Spinal cord (tissue), 10 donors: Measurements from ENCODE around the gene HUS1B. TPM values are rescaled to one million over a fixed set of nuclear protein-coding genes. Genes with fewer than 3 reads are reported as not detected.
"Not testable (repeated sequence)": the region's sequence is repeated elsewhere in the genome, so short reads cannot be mapped to it uniquely, and the experiment has no call there.

Experiments used
- DNase-seq, 6 donors: peaks; one replicate each; pipeline versions ENCODE4 v3.0.0 to v3.0.0-alpha.2; 2013 to 2015; ENCODE audit warnings: low spot score in 6 of 6, low read depth in 4 of 6
- H3K27ac ChIP-seq: one replicate; pipeline ENCODE4 v1.5.1; 2013; ENCODE audit warnings: low read depth, low read length, control low read depth
- H3K27me3 ChIP-seq: one replicate; pipeline ENCODE4 v1.6.1; 2013; ENCODE audit warnings: low read length; ENCODE audit not compliant: control insufficient read depth, insufficient read depth
- H3K36me3 ChIP-seq: one replicate; pipeline ENCODE4 v1.6.1; 2013; ENCODE audit warnings: low read length; ENCODE audit not compliant: control insufficient read depth, insufficient read depth
- H3K4me1 ChIP-seq: one replicate; pipeline ENCODE4 v1.6.1; 2013; ENCODE audit warnings: low read length; ENCODE audit not compliant: control insufficient read depth, insufficient read depth
- H3K4me3 ChIP-seq: one replicate; pipeline ENCODE4 v1.5.1; 2013; ENCODE audit warnings: low read depth, low read length, control low read depth
- H3K9me3 ChIP-seq: one replicate; pipeline ENCODE4 v1.6.1; 2013; ENCODE audit warnings: low read length; ENCODE audit not compliant: control insufficient read depth, insufficient read depth
- WGBS: methylation state at CpG from one replicate; pipeline ENCODE4 v1.1.5; 2013; ENCODE audit warnings: missing lambda C conversion rate; ENCODE audit not compliant: insufficient coverage; 5-methylcytosine and 5-hydroxymethylcytosine counted together
- polyA plus RNA-seq, 2 donors: library from polyadenylated mRNA; unstranded; fragments of 120-200 nt; gene quantifications; one replicate each; pipeline ENCODE4 v1.2.1, GENCODE V29; 2013; ENCODE audit not compliant: insufficient read length in 2 of 2
- total RNA-seq, 2 donors: library from RNA; depleted of rRNA in 1 of 2; stranded (reverse); fragments of 120-200 nt in 1 of 2; fragments of >200 nt in 1 of 2; gene quantifications; one replicate each; pipeline versions ENCODE4 v1.2.3 to v1.2.4, GENCODE V29; 2013 to 2014
- donor health status: healthy.

HUS1B gene
- total and polyA plus RNA-seq, 4 donors = 0.39 to 0.99 (median 0.41) TPM; not detected in 1

DNA sequence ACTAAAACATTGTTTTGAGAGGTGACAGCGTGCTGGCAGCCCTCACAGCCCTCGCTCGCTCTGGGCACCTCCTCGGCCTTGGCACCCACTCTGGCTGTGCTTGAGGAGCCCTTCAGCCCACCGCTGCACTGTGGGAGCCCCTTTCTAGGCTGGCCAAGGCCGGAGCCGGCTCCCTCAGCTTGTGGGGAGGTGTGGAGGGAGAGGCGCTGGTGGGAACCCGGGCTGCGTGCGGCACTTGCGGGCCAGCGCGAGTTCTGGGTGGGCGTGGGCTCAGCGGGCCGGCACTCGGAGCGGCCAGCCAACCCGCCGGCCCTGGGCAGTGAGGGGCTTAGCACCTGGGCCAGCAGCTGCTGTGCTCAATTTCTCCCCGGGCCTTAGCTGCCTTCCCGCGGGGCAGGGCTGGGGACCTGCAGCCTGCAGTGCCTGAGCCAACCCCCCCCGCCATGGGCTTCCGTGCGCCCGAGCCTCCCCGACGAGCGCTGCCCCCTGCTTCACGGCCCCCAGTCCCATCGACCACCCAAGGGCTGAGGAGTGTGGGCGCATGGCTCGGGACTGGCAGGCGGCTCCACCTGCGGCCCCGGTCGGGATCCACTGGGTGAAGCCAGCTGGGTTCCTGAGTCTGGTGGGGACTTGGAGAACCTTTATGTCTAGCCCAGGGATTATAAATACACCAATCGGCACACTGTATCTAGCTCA lies 37.7 kb upstream of the HUS1B start:
- H3K27me3 ChIP-seq, H3K9me3 ChIP-seq: not testable (repeated sequence)
- 96% methylated on average over 32 of the region's 40 CpGs for WGBS

DNA sequence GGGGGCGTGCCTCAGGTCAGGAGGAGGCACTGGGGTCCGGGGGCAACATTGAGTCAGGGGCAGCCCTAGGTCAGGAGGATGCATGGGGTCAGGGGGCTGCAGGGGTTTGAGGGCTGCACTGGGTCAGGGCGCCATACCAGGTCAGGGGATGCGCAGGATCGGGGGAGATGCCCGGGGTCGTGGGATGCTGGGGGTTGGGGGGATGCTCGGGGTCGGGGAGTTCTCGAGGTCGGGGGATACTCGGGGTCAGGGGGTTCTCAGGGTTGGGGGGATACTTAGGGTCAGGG lies 36.8 kb upstream of the HUS1B start:
- Histone ChIP-seq H3K36me3 (peaks cover 6% of the 10 kb centered on the region), H3K4me3 (peak overlapping the region; percentile 46), H3K9me3 (no peaks in the 10 kb centered on the region), H3K27ac (no peak overlapping the region), H3K4me1 (peaks cover 13% of the 10 kb centered on the region), H3K27me3 (no peaks in the 10 kb centered on the region)
- DNase-seq = no peak
- 93% methylated on average over 11 of the region's 12 CpGs for whole genome bisulfite sequencing

More for the DNA sequence above, 37.7 kb upstream of the HUS1B start:
- H3K4me3 ChIP-seq, H3K27ac ChIP-seq, DNase-seq, H3K36me3 ChIP-seq: not testable (repeated sequence)
- H3K4me1 ChIP-seq = peaks cover 15% of the 10 kb centered on the region

DNA sequence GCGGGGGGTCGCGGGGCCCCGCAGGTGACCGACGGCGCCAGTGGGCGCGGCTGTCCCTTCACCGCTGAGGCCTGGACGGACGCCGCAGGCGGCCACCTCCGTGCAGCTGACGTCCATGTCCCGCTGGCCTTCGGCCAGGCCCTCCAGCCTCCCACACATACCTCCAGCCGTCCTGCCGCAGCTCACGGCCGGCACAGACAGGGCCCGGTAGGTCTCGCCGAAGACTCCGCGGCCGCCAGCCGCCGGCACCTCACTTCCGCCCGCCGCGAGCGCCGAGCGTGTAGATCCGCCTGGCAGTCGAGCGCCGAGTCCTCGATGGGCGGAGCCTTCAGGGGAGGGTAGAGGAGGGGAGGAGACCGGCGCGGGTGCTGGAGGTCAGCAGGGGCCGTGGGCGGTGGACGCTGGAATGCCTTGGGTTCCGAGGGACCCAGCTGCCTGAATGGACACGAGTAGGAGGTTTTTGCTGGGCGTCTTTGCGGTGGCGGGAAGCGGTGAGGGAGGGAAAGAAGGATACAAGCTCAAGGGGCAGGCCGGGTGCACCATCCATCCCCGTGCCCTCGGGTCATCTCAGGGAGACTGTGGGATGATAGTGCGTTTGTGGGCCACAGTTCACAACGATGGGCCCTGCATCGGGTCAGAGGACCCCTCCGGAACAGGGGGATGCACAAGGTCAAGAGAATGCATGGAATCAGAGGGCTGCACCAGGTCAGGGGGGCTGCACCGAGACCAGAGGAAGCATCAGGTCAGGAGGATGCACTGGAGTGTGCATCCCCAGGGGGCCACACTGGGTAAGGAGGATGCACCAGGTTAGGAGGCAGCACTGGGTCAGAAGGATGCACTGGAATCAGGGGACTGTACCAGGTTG lies 36.2 kb upstream of the HUS1B start, which contains the start of gene EXOC2:
Gene EXOC2, minus strand, starts transcription at position 282 of the 865 bp plus-strand sequence. CDS start 55,321 bp downstream, outside the sequence.
- peak in 5 of 6 donors; percentile 67 to 95 (median 83) for DNase-seq
- no peak within 1 kb of the TSS for H3K27ac ChIP-seq
- peaks cover 11% of the 10 kb centered on the region for H3K4me1 ChIP-seq
- H3K9me3 ChIP-seq = no peaks in the 10 kb centered on the region
- WGBS = 1% methylated on average over 62 of the region's 63 CpGs
- peaks cover 10% of the 10 kb centered on the region for H3K36me3 ChIP-seq
- H3K4me3 ChIP-seq = peak within 1 kb of the TSS; percentile 72
- no peaks in the 10 kb centered on the region for H3K27me3 ChIP-seq

DNA sequence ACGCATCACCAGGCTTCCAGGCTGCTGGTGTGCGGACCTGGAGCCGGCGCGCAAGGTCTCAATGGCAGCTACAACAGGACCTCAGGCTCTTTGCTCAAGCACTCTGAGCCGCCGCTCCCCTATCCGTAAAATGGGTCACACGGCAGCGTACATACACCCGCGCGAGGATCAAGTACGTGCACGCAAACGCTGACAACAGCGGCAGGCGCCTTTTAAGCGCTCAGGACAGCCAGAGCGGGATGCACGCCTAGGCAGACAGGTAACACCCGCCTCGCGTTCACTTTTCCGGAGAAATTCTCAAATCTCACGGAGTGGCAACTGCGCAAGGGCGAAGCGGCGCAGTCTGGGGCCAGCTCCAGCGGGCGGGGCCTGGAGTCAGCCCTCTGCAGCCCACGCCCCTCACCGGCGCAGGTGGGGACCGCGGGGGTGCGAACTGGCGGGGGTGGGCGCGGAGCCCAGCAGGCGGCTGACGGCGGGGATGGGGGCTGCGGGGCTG lies 35.5 kb upstream of the HUS1B start:
- Histone ChIP-seq H3K4me3 (peak overlapping the region; percentile 72), H3K27me3 (no peaks in the 10 kb centered on the region), H3K4me1 (peaks cover 11% of the 10 kb centered on the region), H3K9me3 (no peaks in the 10 kb centered on the region), H3K27ac (no peak overlapping the region), H3K36me3 (peaks cover 10% of the 10 kb centered on the region)
- WGBS = under 1% methylated on average over 32 of the region's 45 CpGs
- DNase-seq = peak in 2 of 6 donors; percentile 55 to 66

DNA sequence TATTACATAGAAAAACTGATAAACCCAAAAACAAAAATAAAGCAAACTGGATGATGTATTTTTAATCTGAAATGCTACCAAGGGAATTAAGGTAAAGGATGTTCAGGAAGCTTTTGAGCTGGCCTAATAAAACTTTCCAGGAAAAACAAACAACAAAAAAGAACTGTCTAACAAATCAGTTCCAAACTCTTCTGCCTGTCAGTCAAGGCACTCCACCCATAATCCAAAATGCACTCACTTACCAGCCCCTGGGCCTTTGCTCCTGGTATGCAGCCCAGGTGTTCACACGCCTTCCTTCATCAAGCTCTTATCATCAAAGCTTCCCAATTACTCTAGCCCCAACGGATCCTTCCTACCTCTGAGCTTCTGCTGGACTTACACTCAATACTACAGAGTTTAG lies 32.3 kb upstream of the HUS1B start:
- 88% methylated on average over 1 of the region's 2 CpGs for WGBS
- DNase-seq = no peak
- no peak overlapping the region for H3K27ac ChIP-seq

DNA sequence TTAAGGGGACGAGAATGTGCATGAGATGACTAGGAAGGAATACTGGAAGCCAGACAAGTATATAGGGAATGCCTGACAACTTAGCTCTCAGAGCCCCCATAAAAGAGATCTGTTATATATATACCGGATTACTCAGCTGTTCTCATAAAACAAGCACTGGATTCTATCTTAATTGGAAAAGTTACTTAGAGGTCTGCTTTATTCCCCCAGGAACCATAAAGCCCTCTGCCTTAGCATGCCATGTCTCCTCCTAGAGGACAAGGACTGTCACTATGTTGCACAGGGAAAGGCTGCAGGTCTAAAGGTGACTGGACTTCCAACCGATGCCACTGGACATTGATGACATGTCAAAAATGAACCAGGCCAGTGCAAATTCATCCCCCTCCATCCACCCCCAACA lies 29.6 kb upstream of the HUS1B start:
- Histone ChIP-seq H3K4me1 (peaks cover 5% of the 10 kb centered on the region), H3K27ac (no peak overlapping the region), H3K4me3 (no peak overlapping the region), H3K9me3 (no peaks in the 10 kb centered on the region), H3K27me3 (no peaks in the 10 kb centered on the region), H3K36me3 (peaks cover 10% of the 10 kb centered on the region)
- DNase-seq = no peak
- 83% methylated on average over 1 of the region's 3 CpGs for WGBS

More for the DNA sequence above, 32.3 kb upstream of the HUS1B start:
- Histone ChIP-seq H3K4me3 (no peak overlapping the region), H3K9me3 (no peaks in the 10 kb centered on the region), H3K4me1 (peaks cover 11% of the 10 kb centered on the region), H3K36me3 (peaks cover 10% of the 10 kb centered on the region), H3K27me3 (no peaks in the 10 kb centered on the region)

DNA sequence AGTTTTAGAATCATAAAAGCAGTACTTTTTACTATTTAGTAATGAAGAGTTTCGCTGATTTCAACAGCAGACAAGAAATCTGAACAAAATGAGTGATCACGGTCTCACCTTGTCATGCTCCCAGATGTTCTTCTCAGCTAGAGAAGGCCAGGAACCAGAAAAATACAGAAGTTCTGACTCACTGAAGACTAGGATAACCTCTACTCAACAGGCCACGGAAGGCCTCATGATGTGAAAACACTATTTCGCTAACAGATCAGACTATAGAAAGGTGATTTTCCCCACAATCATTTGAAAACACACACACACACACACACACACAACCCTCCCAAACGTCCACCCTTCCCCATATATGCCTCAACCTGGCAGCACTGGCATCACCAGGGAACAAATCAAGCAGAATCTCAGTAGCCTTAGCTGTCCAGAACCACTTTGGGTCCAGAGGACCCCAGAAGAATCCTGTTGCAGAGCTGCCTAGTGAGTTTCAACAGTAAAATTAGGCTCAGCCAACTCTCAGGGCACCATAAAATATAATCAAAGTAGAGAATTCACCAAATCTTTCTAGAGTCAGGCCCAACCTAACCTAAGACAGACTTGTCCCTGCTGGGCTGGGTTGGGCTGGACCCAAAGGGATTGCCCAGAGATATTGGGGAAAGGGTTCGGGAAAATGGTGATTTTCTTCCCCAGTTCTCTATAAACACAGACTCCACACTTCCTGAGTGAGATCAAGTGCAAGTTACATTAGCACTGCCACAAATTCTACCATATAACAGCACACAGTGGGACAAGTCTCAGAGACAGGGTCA lies 28.1 kb upstream of the HUS1B start:
- no peak overlapping the region for H3K4me3 ChIP-seq
- peaks cover 5% of the 10 kb centered on the region for H3K36me3 ChIP-seq
- no peak for DNase-seq
- H3K9me3 ChIP-seq = no peaks in the 10 kb centered on the region
- H3K27me3 ChIP-seq = no peaks in the 10 kb centered on the region
- peaks cover 8% of the 10 kb centered on the region for H3K4me1 ChIP-seq
- WGBS = 90% methylated on average over 4 of the region's 6 CpGs
- H3K27ac ChIP-seq = no peak overlapping the region

DNA sequence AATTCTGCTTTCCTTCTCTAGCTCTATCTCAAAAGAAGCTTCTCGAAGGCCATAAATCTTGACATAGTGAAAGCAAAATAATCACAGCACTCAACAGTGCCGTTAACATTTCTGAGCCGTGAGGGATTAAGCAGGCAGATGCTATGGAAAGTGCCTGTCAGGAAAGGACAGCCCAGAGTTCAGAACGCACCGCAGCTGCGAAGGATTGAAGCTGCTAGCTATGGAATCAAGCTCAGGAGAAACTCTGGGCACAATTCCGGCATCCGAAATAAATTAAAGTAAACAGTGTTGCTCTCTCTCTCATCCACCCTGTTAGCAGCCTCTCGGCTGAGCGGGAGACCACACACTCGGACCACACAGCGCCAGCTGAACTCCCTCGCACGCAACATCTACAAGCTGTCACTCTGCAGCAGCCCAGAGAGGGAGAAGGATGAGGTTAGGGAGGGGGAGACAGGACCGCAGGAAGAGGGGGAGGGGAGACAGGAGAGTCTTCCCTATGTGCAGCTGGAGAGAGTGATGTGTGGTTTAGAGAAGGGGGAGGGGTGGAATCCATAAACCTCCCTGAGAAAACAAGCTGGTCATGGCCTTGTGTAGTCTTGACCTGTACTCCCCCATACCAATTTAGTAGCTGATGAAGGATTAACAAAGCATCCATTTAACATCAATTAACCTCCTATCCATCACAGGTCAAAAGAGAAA lies 27.0 kb upstream of the HUS1B start:
- WGBS = 7% methylated on average over 9 of the region's 15 CpGs
- DNase-seq = peak; percentile 18 to 77 (median 29)

More for the DNA sequence above, 27.0 kb upstream of the HUS1B start:
- no peaks in the 10 kb centered on the region for H3K9me3 ChIP-seq
- H3K4me3 ChIP-seq = peak overlapping the region; percentile 17
- H3K4me1 ChIP-seq = peaks cover 8% of the 10 kb centered on the region
- peaks cover 3% of the 10 kb centered on the region for H3K36me3 ChIP-seq
- peak overlapping the region; percentile 61 for H3K27ac ChIP-seq
- H3K27me3 ChIP-seq = no peaks in the 10 kb centered on the region
